Measurements from ENCODE around the gene ACSM2B.

GRCh38 chr16:20617271-20617670 is 41.1 kb upstream of the ACSM2B start:
- TF ChIP-seq POLR2A (IDR thresholded peaks at IDR 0.05): no peak
- TF ChIP-seq CTCF (IDR thresholded peaks at IDR 0.05): no peak
